ENCODE results near the gene NOS3.

NOS3 gene

GRCh38 chr7:150952331-150953050, 38.3 kb upstream of the NOS3 start:
- no peak for DNase-seq (ENCODE audit: low read depth)

GRCh38 chr7:150953061-150953997, 37.5 kb upstream of the NOS3 start:
- DNase-seq (ENCODE audit: low read depth), result no peak

GRCh38 chr7:150954201-150954985, 36.4 kb upstream of the NOS3 start:
- no peak for DNase-seq (ENCODE audit: low read depth)

- DNase-seq (ENCODE audit: low read depth), result no peak
Observed at GRCh38 chr7:150954986-150955518, 35.8 kb upstream of the NOS3 start.

- no peak for DNase-seq (ENCODE audit: low read depth)
Observed at GRCh38 chr7:150955519-150956394, 35.1 kb upstream of the NOS3 start.

GRCh38 chr7:150956395-150957132, 34.3 kb upstream of the NOS3 start:
- DNase-seq (ENCODE audit: low read depth), result no peak

- no peak for DNase-seq (ENCODE audit: low read depth)
Observed at GRCh38 chr7:150957133-150958020, 33.4 kb upstream of the NOS3 start.

- no peak for DNase-seq (ENCODE audit: low read depth)
Observed at GRCh38 chr7:150958062-150958552, 32.7 kb upstream of the NOS3 start.

GRCh38 chr7:150958597-150958996, 32.2 kb upstream of the NOS3 start:
- no peak for DNase-seq (ENCODE audit: low read depth)

GRCh38 chr7:150959081-150959480, 31.7 kb upstream of the NOS3 start:
- DNase-seq (ENCODE audit: low read depth), result no peak

- DNase-seq (ENCODE audit: low read depth), result no peak
Observed at GRCh38 chr7:150959739-150960734, 30.8 kb upstream of the NOS3 start.

- DNase-seq (ENCODE audit: low read depth), result no peak
Observed at GRCh38 chr7:150961510-150962289, 29.1 kb upstream of the NOS3 start.

- no peak for DNase-seq (ENCODE audit: low read depth)
Observed at GRCh38 chr7:150962290-150962552, 28.6 kb upstream of the NOS3 start.

- DNase-seq (ENCODE audit: low read depth), result peak; percentile 48
Observed at GRCh38 chr7:150962553-150963399, 28.0 kb upstream of the NOS3 start.

- DNase-seq (ENCODE audit: low read depth), result no peak
Observed at GRCh38 chr7:150963707-150964559, 26.9 kb upstream of the NOS3 start.

Measured in ELR (cell line).